ENCODE measurements around the gene BTBD9.
A peak's percentile ranks its signal among the peaks of the same experiment; 100 is the strongest.

GRCh38 chr6:38671885-38672467 is 32.2 kb upstream of the BTBD9 start:
- TF ChIP-seq CTCF (IDR thresholded peaks at IDR 0.05) (peak; percentile 55 to 74 (median 63)), EP300 (IDR thresholded peaks at IDR 0.05; ENCODE audit: low read depth) (no peak), POLR2AphosphoS5 (IDR thresholded peaks at IDR 0.05) (no peak), POLR2A (IDR thresholded peaks at IDR 0.05) (no peak)

Measured in transverse colon (tissue), 4 donors.